Mucosa of descending colon (tissue), 3 donors: ENCODE measurements around the gene IL27RA. TPM values are rescaled to one million over a fixed set of nuclear protein-coding genes. Genes with fewer than 3 reads are reported as not detected.

Source experiments
- ATAC-seq: fragments of 200-7000 bp; cut with Tn5 transposase; one replicate; pipeline ENCODE4 v1.9.1; 2020; ENCODE audit warnings: mild to moderate bottlenecking, moderate library complexity
- DNase-seq, 3 donors: peaks; one replicate each; pipeline ENCODE4 v3.0.0-alpha.2; 2020
- H3K36me3 ChIP-seq: fragments of 200-600 bp; one replicate; pipeline ENCODE4 v1.8.0; 2021; ENCODE audit warnings: low read depth, mild to moderate bottlenecking
- H3K4me1 ChIP-seq: fragments of 200-600 bp; one replicate; pipeline ENCODE4 v1.8.0; 2021; ENCODE audit warnings: low read depth, mild to moderate bottlenecking
- H3K4me3 ChIP-seq: fragments of 200-600 bp; one replicate; pipeline ENCODE4 v1.8.0; 2021; ENCODE audit warnings: mild to moderate bottlenecking
- H3K9me3 ChIP-seq: fragments of 200-600 bp; one replicate; pipeline ENCODE4 v1.8.0; 2021; ENCODE audit warnings: mild to moderate bottlenecking
- CTCF ChIP-seq: fragments of 200-600 bp; IDR thresholded peaks from one replicate; pipeline ENCODE4 v1.8.0; 2022; ENCODE audit warnings: antibody characterized with exemption, mild to moderate bottlenecking
- intact Hi-C, 2 donors: fragments of 100-400 bp; cut with DNase I in 1 of 2; cut with micrococcal nuclease in 1 of 2; formaldehyde crosslinking; loops; one replicate each; pipeline versions ENCODE4 v1.11.0 to v1.11.1; 2022; cut with DNase I, micrococcal nuclease
- total RNA-seq, 3 donors: library from RNA; stranded (reverse); fragmentation: NEBNext Ultra II Directional in 2 of 3; extraction: Animal tissue kit (Norgen Biotek cat#: 25700) in 2 of 3; gene quantifications; one replicate each; pipeline versions ENCODE4 v1.2.1 to v1.2.4, GENCODE V29; 2021 to 2023
- donor health status: DM: no; HTN: no; CAD: no; lungs with moderate emphysema.
- donor health status: DM: no; HTN: no; CAD: no.
- donor health status: DM: no; HTN: yes; CAD: no.

Gene IL27RA
- total RNA-seq, 3 donors from 2014 or later: 2.0 to 3.1 (median 2.6) TPM

GRCh38 chr19:14072535-14073260, 41.1 kb downstream of the IL27RA start, which contains the start of gene MISP3:
Gene MISP3 (plus strand): TSS chr19:14072786. CDS start chr19:14073310, 524 bp downstream.
- Histone ChIP-seq H3K4me3 (peak within 1 kb of the TSS; percentile 61), H3K36me3 (no peaks in the 10 kb centered on the region), H3K4me1 (peaks cover 11% of the 10 kb centered on the region), H3K9me3 (no peaks in the 10 kb centered on the region)
- ATAC-seq: peak; percentile 79
- intact Hi-C loops: loop anchor here (5.0 to 10.0 kb wide), 2 partner anchors 188 to 190 kb away; no protein-coding TSS in a partner anchor
- TF ChIP-seq CTCF: no peak
- peak; percentile 91 to 94 (median 92) for DNase-seq

GRCh38 chr19:14073261-14073924, 41.8 kb downstream of the IL27RA start:
- intact Hi-C loops: loop anchor here (5.0 to 10.0 kb wide), 2 partner anchors 189 to 191 kb away; no protein-coding TSS in a partner anchor
- H3K36me3 ChIP-seq: no peaks in the 10 kb centered on the region
- DNase-seq: peak; percentile 82 to 87 (median 87)
- H3K4me1 ChIP-seq: peaks cover 11% of the 10 kb centered on the region
- H3K4me3 ChIP-seq: peak overlapping the region; percentile 61
- peak; percentile 75 for TF ChIP-seq CTCF
- H3K9me3 ChIP-seq: no peaks in the 10 kb centered on the region
- ATAC-seq: peak; percentile 62

- H3K36me3 ChIP-seq: no peaks in the 10 kb centered on the region
- DNase-seq (peak; percentile 79 to 84 (median 83)), ATAC-seq (peak; percentile 54)
- no peak for TF ChIP-seq CTCF
- peak overlapping the region; percentile 61 for H3K4me3 ChIP-seq
- H3K4me1 ChIP-seq: peaks cover 11% of the 10 kb centered on the region
- H3K9me3 ChIP-seq: no peaks in the 10 kb centered on the region
- intact Hi-C loops: loop anchor here (5.0 to 10.0 kb wide), 2 partner anchors 189 to 192 kb away; no protein-coding TSS in a partner anchor
Observed at GRCh38 chr19:14073925-14074838, 42.6 kb downstream of the IL27RA start.

GRCh38 chr19:14078411-14078810, 46.8 kb downstream of the IL27RA start:
- peaks cover 4% of the 10 kb centered on the region for H3K36me3 ChIP-seq
- H3K4me3 ChIP-seq: no peak overlapping the region
- no peak for TF ChIP-seq CTCF
- intact Hi-C loops: loop anchor here in 1 of 2 donors (10.0 kb wide), 1 partner anchor 194 kb away; no protein-coding TSS in a partner anchor
- ATAC-seq (no peak), DNase-seq (no peak)
- peaks cover 27% of the 10 kb centered on the region for H3K4me1 ChIP-seq
- no peaks in the 10 kb centered on the region for H3K9me3 ChIP-seq
